Measurements from ENCODE around the gene NOTUM.

DNA sequence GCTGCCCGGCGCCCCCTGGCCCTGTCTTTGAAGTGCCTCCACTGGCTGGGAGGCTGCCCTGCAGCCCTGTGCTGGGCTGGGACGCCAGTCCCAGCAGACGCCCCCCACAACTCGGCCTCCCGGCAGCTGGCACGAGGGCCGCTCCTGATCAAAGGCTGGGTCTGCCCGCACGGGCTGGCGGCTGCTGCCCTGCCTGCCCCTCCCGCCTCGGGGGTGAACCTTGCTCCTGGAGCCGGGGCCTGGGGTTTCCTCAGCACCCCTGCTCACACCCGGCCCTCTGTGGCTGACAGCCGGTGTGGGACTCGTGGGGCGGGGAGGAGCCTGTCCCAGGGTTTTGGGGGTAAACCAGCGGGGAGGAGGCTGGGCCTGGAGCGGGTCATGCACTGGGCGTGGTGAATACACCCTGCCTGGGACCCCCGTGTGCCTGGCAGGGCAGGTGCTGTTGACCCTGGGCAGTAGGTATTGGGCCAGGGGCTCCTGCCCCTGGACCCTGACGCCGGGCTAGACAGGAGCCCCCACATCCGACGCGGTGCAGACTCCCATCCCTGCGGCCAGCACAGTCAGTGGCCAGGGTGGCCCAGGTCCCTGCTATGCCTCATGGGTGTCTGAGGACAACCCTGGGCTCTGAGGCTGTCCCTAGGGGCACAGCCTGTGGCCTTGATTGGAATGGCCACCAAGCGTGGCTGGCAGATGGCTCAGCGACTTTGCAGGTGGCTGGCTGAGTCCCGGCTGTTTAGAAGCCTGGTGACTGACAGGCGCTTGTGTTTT lies 40.0 kb upstream of the NOTUM start:
- TF ChIP-seq, protein P1, sequence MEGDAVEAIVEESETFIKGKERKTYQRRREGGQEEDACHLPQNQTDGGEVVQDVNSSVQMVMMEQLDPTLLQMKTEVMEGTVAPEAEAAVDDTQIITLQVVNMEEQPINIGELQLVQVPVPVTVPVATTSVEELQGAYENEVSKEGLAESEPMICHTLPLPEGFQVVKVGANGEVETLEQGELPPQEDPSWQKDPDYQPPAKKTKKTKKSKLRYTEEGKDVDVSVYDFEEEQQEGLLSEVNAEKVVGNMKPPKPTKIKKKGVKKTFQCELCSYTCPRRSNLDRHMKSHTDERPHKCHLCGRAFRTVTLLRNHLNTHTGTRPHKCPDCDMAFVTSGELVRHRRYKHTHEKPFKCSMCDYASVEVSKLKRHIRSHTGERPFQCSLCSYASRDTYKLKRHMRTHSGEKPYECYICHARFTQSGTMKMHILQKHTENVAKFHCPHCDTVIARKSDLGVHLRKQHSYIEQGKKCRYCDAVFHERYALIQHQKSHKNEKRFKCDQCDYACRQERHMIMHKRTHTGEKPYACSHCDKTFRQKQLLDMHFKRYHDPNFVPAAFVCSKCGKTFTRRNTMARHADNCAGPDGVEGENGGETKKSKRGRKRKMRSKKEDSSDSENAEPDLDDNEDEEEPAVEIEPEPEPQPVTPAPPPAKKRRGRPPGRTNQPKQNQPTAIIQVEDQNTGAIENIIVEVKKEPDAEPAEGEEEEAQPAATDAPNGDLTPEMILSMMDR (IDR thresholded peaks at IDR 0.05), result no peak
- no peak for TF ChIP-seq POLR2A (IDR thresholded peaks at IDR 0.05)
